ENCODE results near the gene PLCG2.

- TF ChIP-seq CTCF (IDR thresholded peaks at IDR 0.05) (no peak), POLR2A (IDR thresholded peaks at IDR 0.05) (no peak), POLR2AphosphoS5 (IDR thresholded peaks at IDR 0.05) (no peak), EP300 (IDR thresholded peaks at IDR 0.05) (no peak)
Measured at GRCh38 chr16:81754858-81755257, 24.2 kb upstream of the PLCG2 start.
